ENCODE measurements around the gene GSTM3.

DNA sequence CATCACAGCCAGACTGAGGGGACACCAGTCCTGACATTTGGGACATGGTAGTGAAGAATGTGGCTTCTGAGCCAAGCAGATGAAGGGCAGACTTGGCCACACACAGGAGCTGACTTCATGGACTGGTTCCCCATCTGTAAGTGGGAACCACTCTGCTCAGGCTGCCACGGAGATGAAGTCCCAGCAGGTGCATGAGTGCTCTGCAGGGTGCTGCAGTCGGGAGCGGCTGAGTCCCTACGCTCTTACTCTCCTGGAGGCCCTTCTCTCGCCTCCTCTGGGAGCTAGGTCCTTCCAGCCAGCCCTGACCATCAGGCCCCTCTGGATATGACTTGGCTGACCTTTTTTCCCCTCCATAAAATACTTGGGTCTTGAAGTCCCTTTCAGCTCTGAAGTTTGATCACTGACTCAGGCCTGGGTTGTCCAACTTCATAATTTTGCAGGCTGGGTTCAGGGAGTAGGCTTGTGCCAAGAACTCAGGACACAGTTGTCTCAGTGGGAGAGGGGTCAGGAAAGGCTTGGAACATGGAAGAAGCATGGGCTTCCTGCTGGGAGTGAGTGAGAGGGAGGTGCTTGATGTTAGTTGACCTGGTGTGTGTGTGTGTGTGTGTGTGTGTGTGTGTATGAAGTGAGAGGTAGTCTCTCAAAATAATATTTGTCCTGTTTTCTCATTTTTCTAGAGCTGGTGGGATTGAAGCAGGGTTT, 43.9 kb upstream of the GSTM3 start:
- no peak for TF ChIP-seq CTCF (IDR thresholded peaks at IDR 0.05; ENCODE audit: low read depth, low read length, poor library complexity, severe bottlenecking)
- no peak for TF ChIP-seq EZH2phosphoT487 (IDR thresholded peaks at IDR 0.05; ENCODE audit: borderline replicate concordance, low read length)

Measured in DOHH2 (cell line).